H1 (cell line): ENCODE results near the gene TAP2. TPM values are rescaled to one million over a fixed set of nuclear protein-coding genes. Genes with fewer than 3 reads are reported as not detected.

Experiments
- CTCF ChIA-PET: fragments of 300-600 bp; sonication (Branson Sonifier 250); formaldehyde crosslinking; loops from one replicate; lab custom pipeline; 2021; ENCODE audit not compliant: partially characterized antibody; lab: Charles Lee
- POLR2A ChIA-PET: fragments of 300-600 bp; sonication (Branson Sonifier 250); formaldehyde crosslinking; loops from one replicate; lab custom pipeline; 2021; ENCODE audit warnings: inconsistent platforms; ENCODE audit not compliant: partially characterized antibody; lab: Charles Lee
- DNase-seq, 2 experiments: peaks; one replicate each; pipeline versions ENCODE4 v3.0.0 to v3.0.0-alpha.2; 2010 to 2022; ENCODE audit warnings: low spot score in 2 of 2, low read depth in 1 of 2, mixed read lengths in 1 of 2
- FAIRE-seq: peaks from 2 replicates; lab custom pipeline; 2011; peaks lifted over from hg19 to GRCh38; lab: Jason Lieb, UNC
- H2AFZ ChIP-seq: 2 replicates; pipeline ENCODE4 v1.8.1; 2012; ENCODE audit warnings: low read length, inconsistent platforms
- H2AK5ac ChIP-seq: 2 replicates; pipeline ENCODE4 v1.6.1; 2013; ENCODE audit warnings: low read depth, low read length
- H2BK120ac ChIP-seq: replicated peaks from 2 replicates; pipeline ENCODE3; 2013; ENCODE audit warnings: low read depth, low read length, inconsistent platforms
- H2BK12ac ChIP-seq: 2 replicates; pipeline ENCODE4 v1.6.1; 2013; ENCODE audit warnings: low read depth, low read length
- H2BK15ac ChIP-seq: 2 replicates; pipeline ENCODE4 v1.6.1; 2013; ENCODE audit warnings: low read length
- H2BK20ac ChIP-seq: 2 replicates; pipeline ENCODE4 v1.6.1; 2013; ENCODE audit warnings: low read length
- H2BK5ac ChIP-seq: 2 replicates; pipeline ENCODE4 v1.6.1; 2013; ENCODE audit warnings: low read depth, low read length
- H3K14ac ChIP-seq: 2 replicates; pipeline ENCODE4 v1.6.1; 2013; ENCODE audit warnings: inconsistent platforms; ENCODE audit not compliant: insufficient read length
- H3K18ac ChIP-seq: 2 replicates; pipeline ENCODE4 v1.6.1; 2013; ENCODE audit warnings: low read length; ENCODE audit errors: extremely low read depth
- H3K23ac ChIP-seq: 2 replicates; pipeline ENCODE4 v1.6.1; 2013; ENCODE audit warnings: inconsistent platforms; ENCODE audit not compliant: insufficient read length
- H3K23me2 ChIP-seq: 2 replicates; pipeline ENCODE4 v1.6.1; 2013; ENCODE audit warnings: low read depth, low read length
- H3K27ac ChIP-seq: 2 replicates; pipeline ENCODE4 v1.6.1; 2011; ENCODE audit warnings: low read depth, low read length, inconsistent platforms
- H3K27me3 ChIP-seq, 4 experiments: replicated peaks in 1 of 4; 1 replicate in 1 of 4; 2 replicates in 3 of 4; pipeline versions ENCODE4 v1.6.1 to v1.8.1; 2011 to 2013; ENCODE audit warnings: low read length in 3 of 4, mild to moderate bottlenecking in 3 of 4, inconsistent platforms in 2 of 4, mixed read lengths in 2 of 4, moderate library complexity in 1 of 4; ENCODE audit not compliant: control insufficient read depth in 3 of 4, insufficient read depth in 3 of 4; ENCODE audit errors: extremely low read depth in 1 of 4
- H3K36me3 ChIP-seq, 4 experiments: 2 replicates each; pipeline versions ENCODE4 v1.6.1 to v1.8.1; 2011 to 2013; ENCODE audit warnings: mild to moderate bottlenecking in 4 of 4, low read length in 3 of 4, moderate library complexity in 2 of 4, control low read depth in 1 of 4, inconsistent platforms in 1 of 4; ENCODE audit not compliant: insufficient read depth in 4 of 4, control insufficient read depth in 2 of 4
- H3K4ac ChIP-seq: replicated peaks from 2 replicates; pipeline ENCODE3; 2013; ENCODE audit warnings: low read length, low read depth, mixed read lengths, inconsistent platforms; ENCODE audit not compliant: insufficient read length
- H3K4me1 ChIP-seq, 4 experiments: replicated peaks in 1 of 4; 1 replicate in 1 of 4; 2 replicates in 3 of 4; pipeline versions ENCODE4 v1.6.1 to v1.8.1; 2011 to 2013; ENCODE audit warnings: low read length in 3 of 4, inconsistent platforms in 2 of 4, mixed read lengths in 1 of 4; ENCODE audit not compliant: insufficient read depth in 4 of 4, control insufficient read depth in 3 of 4
- H3K4me2 ChIP-seq, 2 experiments: 2 replicates each; pipeline versions ENCODE4 v1.6.1 to v1.8.1; 2011 to 2013; ENCODE audit warnings: low read depth in 2 of 2, low read length in 2 of 2, control low read depth in 1 of 2, inconsistent platforms in 1 of 2, mild to moderate bottlenecking in 1 of 2; ENCODE audit not compliant: insufficient read depth in 1 of 2
- H3K4me3 ChIP-seq, 4 experiments: fragments of 200-600, 300-600 bp in 1 of 4; sonication (generic), shearing (Covaris generic), sonication (Bioruptor Twin) in 1 of 4; 2 replicates each; pipeline versions ENCODE4 v1.5.1 to v1.8.1; 2011 to 2016; ENCODE audit warnings: low read length in 4 of 4, low read depth in 3 of 4, control low read depth in 2 of 4, inconsistent platforms in 2 of 4, mild to moderate bottlenecking in 2 of 4, mixed read lengths in 1 of 4, moderate library complexity in 1 of 4; ENCODE audit not compliant: insufficient read depth in 2 of 4; ENCODE audit errors: extremely low read depth in 1 of 4
- H3K56ac ChIP-seq: replicated peaks from 2 replicates; pipeline ENCODE3; 2013; ENCODE audit warnings: low read depth, mild to moderate bottlenecking, mixed read lengths, low read length, inconsistent platforms; ENCODE audit not compliant: insufficient read length
- H3K79me1 ChIP-seq: 2 replicates; pipeline ENCODE4 v1.6.1; 2013; ENCODE audit warnings: low read depth, low read length, control low read depth
- H3K79me2 ChIP-seq, 2 experiments: 2 replicates each; pipeline versions ENCODE4 v1.6.1 to v1.8.1; 2012 to 2013; ENCODE audit warnings: low read length in 2 of 2, mild to moderate bottlenecking in 2 of 2, inconsistent platforms in 1 of 2; ENCODE audit not compliant: insufficient read depth in 2 of 2, control insufficient read depth in 1 of 2
- H3K9ac ChIP-seq, 4 experiments: replicated peaks in 1 of 4; 1 replicate in 1 of 4; 2 replicates in 3 of 4; pipeline versions ENCODE4 v1.6.1 to v1.8.1; 2011 to 2013; ENCODE audit warnings: low read depth in 3 of 4, low read length in 3 of 4, control low read depth in 2 of 4, mild to moderate bottlenecking in 2 of 4, moderate library complexity in 2 of 4, inconsistent platforms in 1 of 4; ENCODE audit errors: extremely low read depth in 1 of 4
- H3K9me3 ChIP-seq, 2 experiments: 2 replicates each; pipeline versions ENCODE4 v1.6.1 to v1.8.1; 2012 to 2013; ENCODE audit warnings: mild to moderate bottlenecking in 2 of 2, moderate library complexity in 2 of 2, control low read depth in 1 of 2, inconsistent platforms in 1 of 2, low read depth in 1 of 2, low read length in 1 of 2, mixed read lengths in 1 of 2; ENCODE audit not compliant: insufficient read depth in 2 of 2
- H4K20me1 ChIP-seq, 2 experiments: replicated peaks in 1 of 2; 2 replicates each; pipeline versions ENCODE3 to v1.8.1; 2011 to 2013; ENCODE audit warnings: inconsistent platforms in 2 of 2, low read length in 2 of 2, mild to moderate bottlenecking in 1 of 2; ENCODE audit not compliant: insufficient read depth in 2 of 2, control insufficient read depth in 1 of 2
- H4K5ac ChIP-seq: 2 replicates; pipeline ENCODE4 v1.6.1; 2013; ENCODE audit warnings: low read length, low read depth, mixed read lengths, inconsistent platforms; ENCODE audit not compliant: insufficient read length
- H4K8ac ChIP-seq: 2 replicates; pipeline ENCODE4 v1.8.0; 2013; ENCODE audit warnings: mild to moderate bottlenecking, moderate library complexity, low read length, inconsistent platforms; ENCODE audit not compliant: insufficient read depth; ENCODE audit errors: extremely low read depth
- H4K91ac ChIP-seq: replicated peaks from 2 replicates; pipeline ENCODE3; 2013; ENCODE audit warnings: low read length, mixed read lengths, inconsistent platforms; ENCODE audit not compliant: insufficient read length
- BACH1 ChIP-seq: IDR thresholded peaks from 2 replicates; pipeline ENCODE4 v1.6.1; 2012; ENCODE audit warnings: low read length, improper control_type of control experiment
- MAFK ChIP-seq: IDR thresholded peaks from 2 replicates; pipeline ENCODE4 v1.6.1; 2012; ENCODE audit warnings: low read depth, mild to moderate bottlenecking, improper control_type of control experiment, low read length
- POU5F1 ChIP-seq: IDR thresholded peaks from 2 replicates; pipeline ENCODE4 v1.6.1; 2011; ENCODE audit warnings: low read depth, mild to moderate bottlenecking, low read length, moderate library complexity
- SIX5 ChIP-seq: IDR thresholded peaks from 2 replicates; pipeline ENCODE4 v1.6.1; 2011; ENCODE audit warnings: mild to moderate bottlenecking, low read depth, low read length
- SRF ChIP-seq: IDR thresholded peaks from 2 replicates; pipeline ENCODE4 v1.6.1; 2011; ENCODE audit warnings: mild to moderate bottlenecking, low read depth, low read length, moderate library complexity
- WGBS, 2 experiments: shearing (Covaris generic) in 1 of 2; methylation state at CpG; one replicate each; pipeline versions ENCODE4 v1.1.6 to v1.1.7; 2013 to 2015; ENCODE audit warnings: low lambda C conversion rate in 2 of 2, mixed read lengths in 2 of 2, inconsistent platforms in 1 of 2, low coverage in 1 of 2, missing lambda C conversion rate in 1 of 2; ENCODE audit not compliant: insufficient replicate concordance in 2 of 2, insufficient coverage in 1 of 2, insufficient read length in 1 of 2; ENCODE audit errors: extremely low coverage in 1 of 2, missing lambda C conversion rate in 1 of 2; 5-methylcytosine and 5-hydroxymethylcytosine counted together
- polyA plus RNA-seq, 7 experiments: library from polyadenylated mRNA; depleted of rRNA in 3 of 7; stranded (reverse) in 5 of 7; unstranded in 2 of 7; fragments of >200 nt in 5 of 7; fragments of 200-250 nt in 2 of 7; gene quantifications; 1 replicate in 5 of 7; 2 replicates in 1 of 7; 4 replicates in 1 of 7; pipeline versions ENCODE4 v1.2.1 to v1.2.3, GENCODE V29; 2011 to 2013; ENCODE audit warnings: missing spikeins in 2 of 7, mixed read lengths in 2 of 7
- total RNA-seq: library from RNA; stranded (reverse); fragmentation: NEBNext Ultra II Directional; extraction: Animal tissue kit (Norgen Biotek cat#: 25700); gene quantifications from 2 replicates; pipeline ENCODE4 v1.2.1, GENCODE V29; 2021

Gene TAP2
- total and polyA plus RNA-seq, 2 of the 8 experiments (the other 6 are each of a cell fraction or from before 2014, with no cell fraction given): 11.3 to 27.2 TPM

DNA sequence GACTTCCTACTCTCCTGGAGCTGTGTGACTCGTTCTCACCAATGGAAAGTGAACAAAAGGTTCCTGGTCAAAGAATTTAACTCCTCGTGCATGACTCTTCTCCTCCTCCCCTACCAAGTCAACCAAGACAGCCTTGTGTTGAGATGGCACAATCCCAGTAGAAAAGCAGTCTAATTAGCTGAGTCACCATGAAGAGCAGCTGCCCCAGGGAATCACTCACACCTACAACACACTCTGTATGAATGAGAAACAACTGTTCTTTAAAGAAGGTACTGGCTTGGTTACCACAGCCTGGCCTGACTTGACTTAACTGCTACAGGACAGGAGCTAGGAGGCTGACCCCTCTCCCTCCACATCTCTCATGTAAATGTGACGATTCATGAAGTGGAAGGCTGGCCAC is 18.8 kb downstream of the TAP2 start:
- H3K4me3 ChIP-seq: no peak overlapping the region
- H4K91ac ChIP-seq: no peak overlapping the region
- H3K79me1 ChIP-seq: no peaks in the 10 kb centered on the region
- H4K5ac ChIP-seq: no peak overlapping the region
- H2AK5ac ChIP-seq: no peak overlapping the region
- no peak overlapping the region for H3K56ac ChIP-seq
- no peak for TF ChIP-seq POU5F1
- no peak for TF ChIP-seq SIX5
- no peak for TF ChIP-seq SRF
- 0 out of 2 replicates have a peak, but pooled peaks have one; percentile 4 for TF ChIP-seq MAFK
- peak; percentile 64; the same call in 1 of the 2 replicates for TF ChIP-seq BACH1
- H3K18ac ChIP-seq: no peak overlapping the region
- no peaks in the 10 kb centered on the region for H3K9me3 ChIP-seq
- POLR2A ChIA-PET: interaction anchor here (1.0 to 1.4 kb wide), 3 partner anchors 12 to 152 kb away, joined by 3 to 4 read pairs (median 3); no protein-coding TSS in a partner anchor
- no peak overlapping the region for H3K9ac ChIP-seq
- no peak overlapping the region for H2BK5ac ChIP-seq
- H3K27ac ChIP-seq: no peak overlapping the region
- DNase-seq (no peak), FAIRE-seq (no peak)
- no peak overlapping the region for H3K4me2 ChIP-seq
- 92% methylated on average over 3 of the region's 3 CpGs; no CpG with 5 or more reads in 1 of the 2 experiments for WGBS, 2 experiments
- H2BK120ac ChIP-seq: no peak overlapping the region
- CTCF ChIA-PET: interaction anchor here (1.0 to 2.4 kb wide), 5 partner anchors 18 to 66 kb away, joined by 3 to 9 read pairs (median 5); partner anchors contain the start of gene TAP2
- H3K14ac ChIP-seq: no peak overlapping the region
- H2BK20ac ChIP-seq: no peak overlapping the region
- no peaks in the 10 kb centered on the region for H3K4me1 ChIP-seq
- no peaks in the 10 kb centered on the region; a peak in 1 of 7 replicates for H3K27me3 ChIP-seq
- no peak overlapping the region for H3K4ac ChIP-seq
- H3K23ac ChIP-seq: no peak overlapping the region
- H3K36me3 ChIP-seq: no peaks in the 10 kb centered on the region
- H2BK15ac ChIP-seq: no peak overlapping the region
- H4K20me1 ChIP-seq: no peaks in the 10 kb centered on the region
- peak overlapping the region; percentile 44; the same call in 1 of the 2 replicates for H2AFZ ChIP-seq
- H4K8ac ChIP-seq: no peak overlapping the region
- H2BK12ac ChIP-seq: no peak overlapping the region
- H3K79me2 ChIP-seq: no peaks in the 10 kb centered on the region
- H3K23me2 ChIP-seq: no peaks in the 10 kb centered on the region
